ENCODE results near the gene PIAS4.

The PIAS4 gene

GRCh38 chr19:4059891-4060620 lies 52.5 kb downstream of the PIAS4 start:
- peak; percentile 85 for DNase-seq (ENCODE audit: low read depth)
- peak overlapping the region; percentile 51 for H3K4me3 ChIP-seq (ENCODE audit: low read depth, low read length)

GRCh38 chr19:4060621-4061177 lies 53.2 kb downstream of the PIAS4 start:
- peak overlapping the region; percentile 51 for H3K4me3 ChIP-seq (ENCODE audit: low read depth, low read length)
- no peak for TF ChIP-seq CTCF (IDR thresholded peaks at IDR 0.05; ENCODE audit: insufficient read depth, low read depth, low read length, missing control alignments)
- DNase-seq (ENCODE audit: low read depth) = no peak

More at GRCh38 chr19:4059891-4060620, 52.5 kb downstream of the PIAS4 start:
- TF ChIP-seq CTCF (IDR thresholded peaks at IDR 0.05; ENCODE audit: insufficient read depth, low read depth, low read length, missing control alignments) = no peak

GRCh38 chr19:4061178-4061682 lies 53.7 kb downstream of the PIAS4 start:
- H3K4me3 ChIP-seq (ENCODE audit: low read depth, low read length) = peak overlapping the region; percentile 51
- no peak for TF ChIP-seq CTCF (IDR thresholded peaks at IDR 0.05; ENCODE audit: insufficient read depth, low read depth, low read length, missing control alignments)

GRCh38 chr19:4061683-4062418 lies 54.3 kb downstream of the PIAS4 start:
- DNase-seq (ENCODE audit: low read depth) = no peak
- peak overlapping the region; percentile 51 for H3K4me3 ChIP-seq (ENCODE audit: low read depth, low read length)
- TF ChIP-seq CTCF (IDR thresholded peaks at IDR 0.05; ENCODE audit: insufficient read depth, low read depth, low read length, missing control alignments) = no peak

More at GRCh38 chr19:4061178-4061682, 53.7 kb downstream of the PIAS4 start:
- DNase-seq (ENCODE audit: low read depth) = peak; percentile 72

GRCh38 chr19:4062419-4063368 lies 55.2 kb downstream of the PIAS4 start:
- no peak for TF ChIP-seq CTCF (IDR thresholded peaks at IDR 0.05; ENCODE audit: insufficient read depth, low read depth, low read length, missing control alignments)
- H3K4me3 ChIP-seq (ENCODE audit: low read depth, low read length) = peak overlapping the region; percentile 81
- DNase-seq (ENCODE audit: low read depth) = no peak
